Astrocyte (in vitro differentiated cells and primary cell): ENCODE measurements around the gene ZNF407. TPM values are rescaled to one million over a fixed set of nuclear protein-coding genes. Genes with fewer than 3 reads are reported as not detected.

Experiments
- DNase-seq: peaks from one replicate; pipeline ENCODE4 v3.0.0-alpha.2; 2010; ENCODE audit warnings: low read depth
- FAIRE-seq: peaks from 2 replicates; lab custom pipeline; 2011; peaks lifted over from hg19 to GRCh38; lab: Jason Lieb, UNC
- H2AFZ ChIP-seq: 2 replicates; pipeline ENCODE4 v1.6.0; 2012; ENCODE audit warnings: low read depth, low read length, inconsistent platforms
- H3K27ac ChIP-seq: 2 replicates; pipeline ENCODE4 v1.5.1; 2011; ENCODE audit warnings: low read depth, low read length, inconsistent platforms
- H3K27me3 ChIP-seq: 2 replicates; pipeline ENCODE4 v1.6.0; 2011; ENCODE audit warnings: low read length, inconsistent platforms; ENCODE audit not compliant: insufficient read depth
- H3K36me3 ChIP-seq: 2 replicates; pipeline ENCODE4 v1.5.1; 2011; ENCODE audit warnings: low read length, inconsistent platforms; ENCODE audit not compliant: insufficient read depth
- H3K4me1 ChIP-seq: 2 replicates; pipeline ENCODE4 v1.5.1; 2011; ENCODE audit warnings: low read length, inconsistent platforms; ENCODE audit not compliant: insufficient read depth
- H3K4me2 ChIP-seq: 2 replicates; pipeline ENCODE4 v1.6.0; 2012; ENCODE audit warnings: low read length, inconsistent platforms
- H3K4me3 ChIP-seq: 2 replicates; pipeline ENCODE4 v1.5.1; 2011; ENCODE audit warnings: low read depth, mild to moderate bottlenecking, low read length, inconsistent platforms; ENCODE audit not compliant: insufficient read depth
- H3K79me2 ChIP-seq: 2 replicates; pipeline ENCODE4 v1.6.0; 2012; ENCODE audit warnings: mild to moderate bottlenecking, low read length, inconsistent platforms; ENCODE audit not compliant: insufficient read depth
- H3K9ac ChIP-seq: 2 replicates; pipeline ENCODE4 v1.6.0; 2012; ENCODE audit warnings: mild to moderate bottlenecking, low read length, inconsistent platforms
- H3K9me3 ChIP-seq: 2 replicates; pipeline ENCODE4 v1.5.1; 2012; ENCODE audit warnings: low read depth, mild to moderate bottlenecking, low read length, inconsistent platforms; ENCODE audit not compliant: insufficient read depth
- H4K20me1 ChIP-seq: 2 replicates; pipeline ENCODE4 v1.6.0; 2012; ENCODE audit warnings: low read length, inconsistent platforms; ENCODE audit not compliant: insufficient read depth
- H3K27ac Mint-ChIP-seq: one replicate; pipeline ENCODE4 v1.8.0; 2021; ENCODE audit warnings: mild to moderate bottlenecking, mixed read lengths; ENCODE audit not compliant: unreplicated experiment
- H3K27me3 Mint-ChIP-seq: one replicate; pipeline ENCODE4 v1.8.0; 2021; ENCODE audit warnings: low read depth, mixed read lengths; ENCODE audit not compliant: unreplicated experiment
- H3K36me3 Mint-ChIP-seq: one replicate; pipeline ENCODE4 v1.8.0; 2021; ENCODE audit warnings: low read depth, mixed read lengths; ENCODE audit not compliant: unreplicated experiment
- H3K4me1 Mint-ChIP-seq: one replicate; pipeline ENCODE4 v1.8.0; 2021; ENCODE audit warnings: low read depth, mixed read lengths; ENCODE audit not compliant: unreplicated experiment
- H3K4me3 Mint-ChIP-seq: one replicate; pipeline ENCODE4 v1.8.0; 2021; ENCODE audit warnings: mild to moderate bottlenecking, moderate library complexity, mixed read lengths; ENCODE audit not compliant: unreplicated experiment
- H3K9me3 Mint-ChIP-seq: one replicate; pipeline ENCODE4 v1.8.0; 2021; ENCODE audit warnings: mild to moderate bottlenecking, mixed read lengths; ENCODE audit not compliant: unreplicated experiment
- CTCF ChIP-seq: IDR thresholded peaks from 2 replicates; pipeline ENCODE4 v1.5.1; 2011; ENCODE audit warnings: low read depth, mild to moderate bottlenecking, inconsistent platforms, low read length, moderate library complexity; ENCODE audit not compliant: insufficient read depth
- EZH2 ChIP-seq: IDR thresholded peaks from 2 replicates; pipeline ENCODE4 v1.6.1; 2012; ENCODE audit warnings: mild to moderate bottlenecking, low read length, inconsistent platforms; ENCODE audit not compliant: insufficient read depth
- total RNA-seq: library from RNA; stranded (reverse); gene quantifications from 2 replicates; pipeline ENCODE4 v1.2.1, GENCODE V29; 2021

ZNF407 gene
- total RNA-seq, 1 donor from 2014 or later: 13.8 TPM

- no peak for DNase-seq
- Mint-ChIP-seq H3K27ac (no peak overlapping the region), H3K9me3 (no peaks in the 10 kb centered on the region), H3K36me3 (peaks cover 2% of the 10 kb centered on the region), H3K4me1 (peaks cover 11% of the 10 kb centered on the region), H3K27me3 (no peaks in the 10 kb centered on the region), H3K4me3 (peak overlapping the region; percentile 58)
- Histone ChIP-seq H3K9me3 (no peaks in the 10 kb centered on the region), H3K4me3 (no peak overlapping the region), H3K4me2 (no peak overlapping the region), H3K27me3 (no peaks in the 10 kb centered on the region), H2AFZ (no peak overlapping the region), H3K4me1 (peaks cover 9% of the 10 kb centered on the region), H4K20me1 (peaks cover 8% of the 10 kb centered on the region), H3K36me3 (no peaks in the 10 kb centered on the region), H3K9ac (no peak overlapping the region), H3K27ac (no peak overlapping the region), H3K79me2 (peaks cover 46% of the 10 kb centered on the region)
- FAIRE-seq: no peak
- no peak for TF ChIP-seq EZH2
- TF ChIP-seq CTCF: no peak
Observed at GRCh38 chr18:74595431-74595830, 2.2 kb upstream of the ZNF407 start.

- Mint-ChIP-seq H3K4me3 (peak overlapping the region; percentile 93), H3K27ac (peak overlapping the region; percentile 100), H3K36me3 (peaks cover 2% of the 10 kb centered on the region), H3K9me3 (no peaks in the 10 kb centered on the region), H3K4me1 (peaks cover 11% of the 10 kb centered on the region), H3K27me3 (no peaks in the 10 kb centered on the region)
- Histone ChIP-seq H2AFZ (peak overlapping the region; percentile 81), H3K4me2 (peak overlapping the region; percentile 91), H3K27ac (peak overlapping the region; percentile 97), H3K4me1 (peaks cover 9% of the 10 kb centered on the region), H3K4me3 (peak overlapping the region; percentile 77), H3K36me3 (no peaks in the 10 kb centered on the region), H4K20me1 (peaks cover 18% of the 10 kb centered on the region), H3K9ac (peak overlapping the region; percentile 95), H3K79me2 (peaks cover 63% of the 10 kb centered on the region), H3K27me3 (no peaks in the 10 kb centered on the region), H3K9me3 (no peaks in the 10 kb centered on the region)
- DNase-seq (peak; percentile 65), FAIRE-seq (no peak)
- TF ChIP-seq CTCF (no peak), EZH2 (no peak)
Observed at GRCh38 chr18:74597034-74597661, 522 bp upstream of the ZNF407 start.

GRCh38 chr18:74598350-74599001, 806 bp downstream of the ZNF407 start:
- H3K27ac ChIP-seq: peak overlapping the region; percentile 97

More at GRCh38 chr18:74598350-74599001, 806 bp downstream of the ZNF407 start:
- Histone ChIP-seq H3K9me3 (no peaks in the 10 kb centered on the region), H3K36me3 (no peaks in the 10 kb centered on the region), H3K9ac (peak overlapping the region; percentile 95), H3K4me2 (peak overlapping the region; percentile 91), H2AFZ (peak overlapping the region; percentile 84), H3K4me3 (peak overlapping the region; percentile 77), H3K4me1 (peaks cover 9% of the 10 kb centered on the region), H4K20me1 (peaks cover 29% of the 10 kb centered on the region), H3K79me2 (peaks cover 76% of the 10 kb centered on the region), H3K27me3 (no peaks in the 10 kb centered on the region)
- H3K27me3 Mint-ChIP-seq: no peaks in the 10 kb centered on the region
- no peak for TF ChIP-seq CTCF
- TF ChIP-seq EZH2: no peak
- H3K4me3 Mint-ChIP-seq: peak overlapping the region; percentile 93
- FAIRE-seq: no peak
- DNase-seq: peak; percentile 39
- H3K9me3 Mint-ChIP-seq: no peaks in the 10 kb centered on the region
- H3K4me1 Mint-ChIP-seq: peaks cover 11% of the 10 kb centered on the region
- H3K36me3 Mint-ChIP-seq: no peaks in the 10 kb centered on the region
- peak overlapping the region; percentile 93 for H3K27ac Mint-ChIP-seq
